WERI-Rb-1 (cell line): ENCODE measurements around the gene GPI.

Source experiments
- DNase-seq: peaks from one replicate; pipeline ENCODE4 v3.0.0-alpha.2; 2020
- H3K27ac ChIP-seq: fragments of 250-450 bp; sonication (Bioruptor Pico); 2 replicates; pipeline ENCODE4 v1.5.1; 2020; ENCODE audit warnings: mild to moderate bottlenecking, moderate library complexity
- H3K27me3 ChIP-seq: fragments of 250-450 bp; sonication (Bioruptor Pico); 2 replicates; pipeline ENCODE4 v1.5.1; 2021; ENCODE audit warnings: mild to moderate bottlenecking, low read depth, moderate library complexity; ENCODE audit not compliant: insufficient read depth, severe bottlenecking
- H3K36me3 ChIP-seq: fragments of 250-450 bp; sonication (Bioruptor Pico); 2 replicates; pipeline ENCODE4 v1.5.1; 2020; ENCODE audit warnings: mild to moderate bottlenecking, moderate library complexity
- H3K4me3 ChIP-seq: 2 replicates; pipeline ENCODE4 v1.5.1; 2011; ENCODE audit warnings: low read depth, mild to moderate bottlenecking, control low read depth, low read length
- H3K9me3 ChIP-seq: fragments of 250-450 bp; sonication (Bioruptor Pico); 2 replicates; pipeline ENCODE4 v1.5.1; 2021; ENCODE audit warnings: mild to moderate bottlenecking, moderate library complexity; ENCODE audit not compliant: severe bottlenecking
- CTCF ChIP-seq: IDR thresholded peaks from 2 replicates; pipeline ENCODE4 v1.5.1; 2011; ENCODE audit warnings: low read depth, mild to moderate bottlenecking, control low read depth, inconsistent platforms, low read length

GPI gene

GRCh38 chr19:34370983-34371382 lies 6.0 kb downstream of the GPI start:
- Histone ChIP-seq H3K27ac (no peak overlapping the region), H3K27me3 (no peaks in the 10 kb centered on the region), H3K36me3 (peaks cover 73% of the 10 kb centered on the region), H3K9me3 (no peaks in the 10 kb centered on the region), H3K4me3 (no peak overlapping the region)
- no peak for TF ChIP-seq CTCF
- no peak for DNase-seq

GRCh38 chr19:34373601-34374288 lies 8.7 kb downstream of the GPI start:
- Histone ChIP-seq H3K9me3 (no peaks in the 10 kb centered on the region), H3K27me3 (no peaks in the 10 kb centered on the region), H3K4me3 (no peak overlapping the region), H3K27ac (no peak overlapping the region), H3K36me3 (peaks cover 63% of the 10 kb centered on the region)
- no peak for TF ChIP-seq CTCF
- DNase-seq: no peak

- no peak for DNase-seq
- no peaks in the 10 kb centered on the region for H3K9me3 ChIP-seq
- H3K4me3 ChIP-seq: no peak overlapping the region
- H3K36me3 ChIP-seq: peaks cover 62% of the 10 kb centered on the region
- TF ChIP-seq CTCF: no peak
- no peak overlapping the region for H3K27ac ChIP-seq
- H3K27me3 ChIP-seq: no peaks in the 10 kb centered on the region
These were observed 10.6 kb downstream of the GPI start for GRCh38 chr19:34375598-34375997.

- Histone ChIP-seq H3K4me3 (no peak overlapping the region), H3K27me3 (no peaks in the 10 kb centered on the region), H3K27ac (no peak overlapping the region), H3K9me3 (no peaks in the 10 kb centered on the region), H3K36me3 (peaks cover 74% of the 10 kb centered on the region)
- no peak for TF ChIP-seq CTCF
- no peak for DNase-seq
These were observed 15.7 kb downstream of the GPI start for GRCh38 chr19:34380639-34381241.

GRCh38 chr19:34381399-34382251 lies 16.6 kb downstream of the GPI start:
- Histone ChIP-seq H3K9me3 (no peaks in the 10 kb centered on the region), H3K27me3 (no peaks in the 10 kb centered on the region), H3K27ac (no peak overlapping the region), H3K4me3 (no peak overlapping the region), H3K36me3 (peaks cover 71% of the 10 kb centered on the region)
- DNase-seq: no peak
- TF ChIP-seq CTCF: no peak
